GM18868 (cell line): ENCODE results near the gene SEC63.
"Not testable (repeated sequence)": the region's sequence is repeated elsewhere in the genome, so short reads cannot be mapped to it uniquely, and the experiment has no call there.

ENCODE experiments used
- ATAC-seq: cut with Tn5 transposase; IDR thresholded peaks from one replicate; pipeline ENCODE4 v1.9.1; 2021; ENCODE audit warnings: mild to moderate bottlenecking, moderate library complexity; ENCODE audit not compliant: unreplicated experiment

SEC63 gene

DNA sequence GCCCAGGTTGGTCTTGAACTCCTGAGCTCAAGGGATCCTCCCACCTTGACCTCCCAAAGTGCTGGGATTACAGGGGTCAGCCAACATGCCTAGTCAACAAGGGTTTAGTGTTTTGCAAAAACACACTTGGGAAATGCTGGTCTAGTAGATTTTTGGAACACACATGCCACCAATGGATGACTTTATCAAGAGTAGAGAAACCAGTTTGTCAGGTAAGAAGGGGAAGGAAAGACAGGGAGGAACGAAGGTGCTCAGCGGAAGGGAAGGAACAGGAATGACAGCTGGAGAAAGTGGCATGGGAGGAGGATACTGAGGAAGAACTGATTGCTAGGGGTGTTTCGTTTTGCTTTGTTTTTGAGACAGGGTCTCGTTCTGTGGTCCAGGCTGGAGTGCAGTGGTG lies 15.6 kb upstream of the SEC63 start:
- ATAC-seq = no peak

DNA sequence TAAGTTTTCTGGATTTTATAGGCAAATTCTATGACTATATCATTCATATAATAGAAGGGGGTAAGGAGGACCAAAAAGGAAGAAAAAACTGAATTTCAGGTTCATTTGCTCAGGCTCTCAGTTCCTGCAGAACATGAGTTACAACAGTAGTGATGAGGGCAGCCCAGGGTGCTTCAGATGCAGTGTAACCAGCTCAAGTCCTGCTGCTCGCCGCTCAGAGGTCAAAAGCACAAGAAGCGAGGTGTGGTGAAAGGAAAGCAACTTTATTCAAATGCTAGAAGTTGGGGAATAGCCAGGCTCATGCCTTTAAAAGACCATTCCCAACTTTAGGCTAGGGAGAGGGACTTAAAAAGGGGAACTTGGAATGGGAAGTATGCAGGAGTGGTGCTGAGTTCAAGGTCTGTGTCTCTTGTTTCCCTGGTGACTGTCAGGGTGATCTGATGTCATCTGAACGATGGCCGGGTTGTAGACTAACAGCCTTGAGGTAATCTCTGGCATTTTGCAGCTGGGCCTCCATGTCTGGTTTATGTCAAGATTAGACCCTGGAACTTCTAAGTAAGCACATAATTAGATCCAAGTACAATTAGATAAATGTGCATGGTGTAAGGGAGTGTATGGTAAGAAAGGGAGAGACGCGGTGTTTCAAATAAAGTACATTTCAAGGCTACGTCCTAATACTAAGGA lies 14.5 kb upstream of the SEC63 start:
- ATAC-seq = no peak

DNA sequence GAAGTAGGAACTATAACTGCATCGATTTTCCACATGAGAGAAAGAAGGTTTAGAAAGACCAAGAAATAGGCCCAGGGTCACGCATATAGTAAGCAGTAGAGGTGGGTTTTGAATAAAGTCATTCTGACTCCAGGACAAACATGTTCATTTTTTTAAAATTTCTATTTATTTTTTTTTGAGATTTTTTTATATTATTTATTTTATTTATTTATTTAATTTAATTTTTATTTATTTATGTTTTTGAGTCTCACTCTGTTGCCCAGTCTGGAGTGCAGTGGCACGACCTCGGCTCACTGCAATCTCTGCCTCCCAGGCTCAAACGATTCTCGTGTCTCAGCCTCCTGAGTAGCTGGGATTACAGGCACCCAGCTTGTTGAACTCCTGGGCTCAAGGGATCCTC lies 13.2 kb upstream of the SEC63 start:
- no peak for ATAC-seq

DNA sequence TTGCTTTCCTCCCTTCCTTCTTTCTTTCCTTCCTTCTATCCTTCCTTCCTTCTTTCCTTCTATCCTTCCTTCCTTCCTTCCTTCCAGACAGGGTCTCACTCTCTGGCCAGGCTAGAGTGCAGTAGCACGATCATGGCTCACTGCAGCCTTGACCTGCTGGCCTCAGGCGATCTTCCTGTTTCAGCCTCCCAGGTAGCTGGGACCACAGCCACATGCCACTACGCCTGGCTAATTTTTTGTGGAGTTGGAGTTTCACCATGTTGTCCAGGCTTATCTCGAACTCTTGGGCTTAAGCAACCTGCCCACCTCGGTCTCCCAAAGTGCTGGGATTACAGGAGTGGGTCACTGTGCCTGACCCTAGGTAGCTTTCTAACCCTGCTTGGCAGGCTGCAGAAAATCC lies 12.2 kb upstream of the SEC63 start:
- no peak for ATAC-seq

DNA sequence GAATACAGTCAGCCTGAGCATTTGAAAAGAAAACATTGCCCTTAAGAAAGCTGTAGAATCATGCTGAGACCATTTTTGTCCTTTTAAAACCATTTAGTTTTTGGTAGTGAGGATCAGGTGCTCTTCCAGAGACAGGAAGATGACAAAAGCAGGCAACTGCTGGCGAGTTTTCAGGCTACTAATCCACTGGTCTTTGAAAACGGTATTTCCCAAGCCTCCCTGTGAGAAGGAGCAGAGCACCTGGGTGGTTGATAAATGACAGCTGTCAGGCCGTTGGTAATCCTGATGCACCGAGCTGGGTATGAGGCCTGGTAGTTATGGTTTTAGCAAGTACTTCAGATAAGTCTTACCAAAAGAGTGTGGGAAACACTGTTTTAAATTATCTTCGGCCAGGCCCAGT lies 10.1 kb upstream of the SEC63 start:
- no peak for ATAC-seq

DNA sequence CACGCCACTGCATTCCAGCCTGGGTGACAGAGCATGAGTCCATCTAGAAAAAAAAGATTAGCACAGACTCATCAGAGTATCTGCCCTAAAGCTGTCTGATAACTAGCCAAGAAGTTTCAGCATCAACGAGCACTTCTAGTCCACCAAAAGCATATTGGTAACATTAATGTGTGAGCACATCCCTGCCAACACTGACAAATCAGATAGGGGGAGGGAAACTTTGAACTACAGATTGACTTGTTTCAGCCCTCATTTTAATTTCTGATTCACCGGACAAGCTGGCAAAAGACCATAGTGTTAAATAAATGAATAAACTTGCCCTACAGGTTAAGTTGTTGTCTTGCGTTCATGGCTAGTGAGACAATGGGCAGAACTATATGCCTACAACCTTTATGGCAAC lies 7.7 kb upstream of the SEC63 start:
- no peak for ATAC-seq

DNA sequence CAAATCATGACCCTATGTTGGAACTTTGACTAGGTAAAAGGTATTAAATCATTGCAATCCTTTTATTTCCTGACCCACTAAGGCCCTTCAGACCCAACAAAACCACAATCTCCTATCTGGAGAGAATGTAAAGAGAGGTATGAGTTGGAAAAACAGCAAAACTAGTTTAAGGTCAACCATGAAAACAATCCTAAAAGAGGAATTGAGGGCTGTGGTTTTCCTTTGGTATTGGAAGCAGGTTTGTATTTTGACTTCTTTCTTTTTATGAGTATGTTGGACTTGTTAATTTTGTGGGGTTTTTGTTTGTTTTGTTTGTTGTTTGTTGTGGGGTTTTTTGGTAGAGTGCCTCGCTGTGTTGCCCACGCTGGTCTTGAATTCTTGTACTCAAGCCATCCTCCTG lies 4.7 kb upstream of the SEC63 start:
- no peak for ATAC-seq

DNA sequence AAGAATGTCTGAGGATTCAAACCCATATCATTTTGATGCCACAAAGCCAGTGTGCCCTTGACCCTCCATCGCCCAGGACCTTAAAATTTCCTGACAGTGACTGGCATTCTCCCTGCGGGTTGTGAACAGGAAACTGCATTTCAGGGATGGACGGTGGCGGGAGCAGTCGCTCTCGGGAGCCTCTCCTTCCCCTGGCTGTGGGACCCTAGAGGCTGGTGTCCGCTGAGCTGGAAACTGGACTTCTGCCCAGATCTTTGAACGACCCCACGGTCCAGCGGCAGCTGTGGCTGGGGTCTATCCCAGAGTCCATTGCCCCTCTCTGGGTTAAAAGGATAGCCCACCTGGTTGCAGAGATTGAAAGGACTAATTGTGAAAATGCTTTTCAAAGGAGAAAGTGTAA lies 1.4 kb upstream of the SEC63 start:
- no peak for ATAC-seq

DNA sequence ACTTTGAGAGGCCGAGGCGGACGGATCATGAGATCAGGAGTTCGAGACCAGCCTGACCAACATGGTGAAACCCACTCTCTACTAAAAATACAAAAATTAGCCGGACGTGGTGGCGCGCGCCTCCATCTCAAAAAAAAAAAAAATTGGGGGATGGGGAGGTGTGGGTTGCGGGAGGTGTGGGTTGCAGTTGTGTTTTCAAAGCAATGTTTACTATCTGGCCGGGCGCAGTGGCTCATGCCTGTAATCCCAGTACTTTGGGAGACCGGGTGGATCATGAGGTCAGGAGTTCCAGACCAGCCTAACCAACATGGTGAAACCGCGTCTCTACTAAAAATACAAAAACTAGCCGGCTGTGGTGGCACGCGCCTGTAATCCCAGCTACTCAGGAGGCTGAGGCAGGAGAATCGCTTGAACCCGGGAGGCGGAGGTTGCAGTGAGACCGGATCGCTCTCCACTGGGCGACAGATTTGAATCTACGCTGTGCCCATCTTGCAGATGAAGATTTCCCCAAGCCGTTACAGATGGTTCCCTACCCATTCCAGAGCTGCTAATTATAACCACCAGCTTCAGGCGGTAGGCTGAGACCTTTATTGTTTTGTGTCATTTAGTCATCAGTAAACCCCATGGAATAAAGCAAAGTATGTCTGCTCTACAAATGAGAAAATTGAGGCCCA lies 818 bp upstream of the SEC63 start:
- not testable (repeated sequence) for ATAC-seq

DNA sequence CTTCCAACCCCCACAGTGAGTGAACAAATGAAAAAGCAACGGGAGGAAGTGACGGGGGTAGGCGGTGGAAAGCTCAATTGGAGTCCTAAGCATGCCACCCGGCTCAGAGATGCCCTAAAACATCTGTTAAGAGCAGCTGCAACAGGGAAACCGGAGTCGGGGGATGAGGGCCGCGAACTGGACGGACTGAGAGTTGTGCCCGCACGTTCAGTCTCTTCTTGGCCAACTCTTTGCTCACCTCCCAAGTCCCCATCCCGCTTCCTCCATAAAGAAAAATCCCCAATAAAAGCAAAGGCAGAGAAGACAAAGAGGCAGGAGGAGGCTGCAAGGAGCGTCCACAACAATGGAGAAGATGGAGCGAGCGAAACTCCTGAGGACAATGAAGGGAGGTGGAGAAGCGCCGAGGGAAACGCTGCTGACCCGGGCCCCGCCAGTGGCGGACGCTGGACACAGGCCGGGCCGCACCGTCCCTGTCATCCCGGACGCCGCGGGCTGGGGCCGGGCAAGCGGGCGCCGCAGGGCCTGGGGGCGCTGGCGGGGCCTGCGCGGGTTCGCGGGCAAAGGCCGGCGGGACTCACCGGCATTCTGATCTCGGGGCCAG lies 600 bp downstream of the SEC63 start:
- ATAC-seq = peak; percentile 41

DNA sequence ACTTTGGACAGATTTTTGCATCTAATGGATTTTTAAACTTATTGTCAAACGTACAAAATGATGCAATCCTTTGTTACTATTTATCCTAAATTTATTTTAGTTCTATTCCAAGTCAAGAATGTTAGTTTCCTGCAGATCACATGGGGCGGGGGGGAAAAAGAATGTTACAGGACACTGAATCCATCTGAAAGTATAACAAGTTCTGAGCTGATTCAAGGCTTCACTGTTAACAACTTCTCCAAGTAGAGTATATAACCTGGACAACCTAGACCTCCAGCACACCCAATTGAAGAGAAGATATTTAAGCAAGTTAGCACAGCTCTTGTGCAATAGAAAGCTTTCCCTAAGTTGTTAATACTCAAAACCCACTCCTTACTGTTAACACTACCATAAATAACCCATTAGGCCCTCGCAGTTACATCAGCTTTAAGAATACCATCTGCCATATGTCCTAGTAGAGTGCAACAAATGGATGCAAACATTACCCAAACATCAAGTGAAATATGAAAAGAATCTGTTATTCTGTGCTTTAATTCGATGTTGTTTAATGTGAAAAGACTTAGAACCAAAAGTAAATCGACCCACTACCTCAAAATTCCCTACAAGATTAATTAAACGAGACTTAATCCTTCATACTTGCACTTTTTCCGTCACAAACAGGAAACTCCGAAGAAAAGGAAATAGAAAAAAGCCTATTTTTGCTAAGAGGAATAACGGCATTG lies 1.3 kb downstream of the SEC63 start:
- no peak for ATAC-seq

DNA sequence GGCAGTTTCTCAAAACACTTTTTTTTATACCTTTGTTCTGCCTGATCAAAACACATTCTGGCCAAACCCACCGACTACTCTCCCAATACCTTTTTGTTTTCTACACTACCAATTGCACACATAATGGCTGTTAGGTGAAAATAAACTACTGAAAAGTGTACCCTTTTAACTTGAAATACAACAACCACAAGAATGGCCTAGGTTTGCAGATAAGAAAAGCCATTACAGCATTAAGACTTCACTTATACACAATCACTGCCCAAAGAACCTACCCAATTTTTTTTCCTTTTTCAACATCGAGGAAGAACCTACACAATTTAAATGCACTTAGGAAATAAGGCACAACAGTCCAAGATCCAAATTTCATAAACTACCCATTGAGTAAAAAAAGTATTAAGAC lies 1.8 kb downstream of the SEC63 start:
- no peak for ATAC-seq

DNA sequence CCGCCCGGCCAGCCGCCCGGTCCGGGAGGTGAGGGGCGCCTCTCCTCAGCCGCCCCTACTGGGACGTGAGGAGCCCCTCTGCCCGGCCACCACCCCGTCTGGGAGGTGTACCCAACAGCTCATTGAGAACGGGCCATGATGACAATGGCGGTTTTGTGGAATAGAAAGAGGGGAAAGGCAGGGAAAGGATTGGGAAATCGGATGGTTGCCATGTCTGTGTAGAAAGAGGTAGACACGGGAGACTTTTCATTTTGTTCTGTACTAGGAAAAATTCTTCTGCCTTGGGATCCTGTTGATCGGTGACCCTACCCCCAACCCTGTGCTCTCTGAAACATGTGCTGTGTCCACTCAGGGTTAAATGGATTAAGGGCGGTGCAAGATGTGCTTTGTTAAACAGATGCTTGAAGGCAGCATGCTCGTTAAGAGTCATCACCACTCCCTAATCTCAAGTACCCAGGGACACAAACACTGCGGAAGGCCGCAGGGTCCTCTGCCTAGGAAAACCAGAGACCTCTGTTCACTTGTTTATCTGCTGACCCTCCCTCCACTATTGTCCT lies 4.1 kb downstream of the SEC63 start:
- not testable (repeated sequence) for ATAC-seq

DNA sequence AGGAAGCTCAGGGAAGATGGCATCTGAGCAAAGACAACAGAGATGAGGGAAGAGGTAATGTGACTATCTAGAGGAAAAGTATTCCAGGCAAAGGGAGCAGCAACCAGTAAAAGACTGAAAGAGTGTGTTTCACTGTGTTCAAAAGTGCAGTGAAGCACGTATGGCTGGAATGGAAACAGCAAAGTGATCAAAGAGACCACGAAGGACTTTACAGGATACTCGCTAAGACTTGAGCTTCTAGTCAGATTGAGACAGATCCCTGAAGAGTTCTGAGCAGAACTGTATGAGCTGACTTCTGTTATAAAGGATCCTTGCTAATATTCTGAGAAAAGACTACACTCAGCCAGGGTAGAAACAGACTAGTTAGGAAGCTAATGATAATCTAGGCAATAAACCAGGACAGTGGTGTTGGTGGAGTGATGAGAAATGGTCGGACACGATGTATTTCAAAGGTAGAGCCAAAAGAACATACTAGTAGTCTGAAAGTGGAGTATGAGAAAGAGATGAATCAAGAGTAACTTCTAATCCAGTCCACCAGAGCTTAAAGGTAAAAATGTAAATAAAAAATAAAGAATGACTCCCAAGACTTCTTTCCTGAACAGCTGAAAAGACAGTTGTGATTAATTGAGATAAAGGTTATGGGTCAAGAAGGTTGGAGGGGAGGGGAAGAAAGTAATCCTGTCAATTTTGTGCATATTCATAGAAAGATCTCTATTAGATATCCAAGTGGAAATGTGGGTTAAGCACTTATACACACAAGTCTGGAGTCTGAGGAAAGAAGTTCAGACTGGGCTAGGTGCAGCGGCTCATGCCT lies 14.2 kb downstream of the SEC63 start:
- no peak for ATAC-seq

DNA sequence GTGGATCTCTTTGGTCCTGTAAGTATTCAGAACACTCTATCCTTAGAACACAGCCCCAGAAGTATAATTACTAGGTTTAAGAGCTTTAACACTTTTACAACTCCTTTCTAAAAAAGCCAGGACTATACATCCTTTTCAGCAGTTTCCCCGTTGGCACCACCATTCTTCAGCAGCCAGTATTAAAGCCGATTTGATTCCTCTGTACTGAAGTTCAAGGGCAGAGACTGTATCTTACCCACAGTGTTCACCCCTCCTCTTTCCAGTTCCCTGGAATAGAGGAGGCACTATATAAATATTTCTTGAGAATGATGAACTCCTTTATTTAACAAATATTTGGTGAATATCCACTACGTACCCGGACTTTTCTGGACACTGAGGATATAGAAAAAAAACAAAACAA lies 15.9 kb downstream of the SEC63 start:
- no peak for ATAC-seq

DNA sequence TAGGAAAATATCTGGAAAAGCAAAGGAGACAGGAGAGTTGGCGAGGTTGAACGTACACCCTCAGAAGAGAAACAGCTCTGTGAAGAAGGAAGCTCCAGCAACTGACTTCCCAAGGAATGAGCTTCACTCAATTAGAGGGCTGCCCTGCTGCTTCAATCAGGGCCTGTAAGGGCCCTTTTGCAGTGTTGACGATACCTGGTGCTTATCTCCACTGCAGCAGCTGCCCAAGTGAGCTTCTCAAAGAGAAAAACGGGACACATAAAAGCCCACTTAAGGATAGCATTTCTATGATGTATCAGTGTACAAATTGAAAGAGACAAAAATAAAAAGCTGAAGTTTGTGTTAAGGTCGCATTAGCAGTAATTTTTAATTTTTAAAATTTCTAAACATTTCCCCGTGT lies 16.4 kb downstream of the SEC63 start:
- ATAC-seq = no peak

DNA sequence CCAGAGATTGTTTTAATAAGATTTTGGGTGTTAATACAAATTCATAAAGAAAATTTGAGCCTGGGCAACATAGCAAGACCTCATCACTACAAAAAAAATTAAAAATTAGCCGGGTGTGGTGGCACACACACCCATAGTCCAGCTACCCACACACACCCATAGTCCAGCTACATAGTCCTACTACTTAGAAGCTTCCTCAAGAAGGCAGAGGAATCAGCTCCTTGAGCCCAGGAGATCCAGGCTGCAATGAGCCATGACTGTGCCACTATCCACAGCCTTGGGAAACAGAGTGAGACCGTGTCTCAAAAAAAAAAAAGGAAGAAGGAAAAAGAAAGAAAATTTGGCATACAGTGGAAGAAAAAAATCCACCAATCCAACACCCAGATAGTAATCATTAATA lies 16.8 kb downstream of the SEC63 start:
- no peak for ATAC-seq

DNA sequence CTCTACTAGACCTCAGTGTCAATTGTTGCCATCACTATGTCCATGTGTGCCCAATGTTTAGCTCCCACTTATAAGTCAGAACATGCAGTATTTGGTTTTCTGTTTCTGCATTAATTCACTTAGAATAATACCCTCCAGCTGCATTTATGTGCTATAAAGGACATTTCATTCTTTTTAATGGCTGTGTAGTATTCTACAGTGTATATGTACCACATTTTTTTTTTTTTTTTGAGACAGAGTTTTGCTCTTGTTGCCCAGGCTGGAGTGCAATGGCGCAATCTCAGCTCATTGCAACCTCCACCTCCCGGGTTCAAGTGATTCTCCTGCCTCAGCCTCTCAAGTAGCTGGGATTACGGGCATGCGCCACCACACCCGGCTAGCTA lies 21.1 kb downstream of the SEC63 start:
- ATAC-seq = not testable (repeated sequence)

DNA sequence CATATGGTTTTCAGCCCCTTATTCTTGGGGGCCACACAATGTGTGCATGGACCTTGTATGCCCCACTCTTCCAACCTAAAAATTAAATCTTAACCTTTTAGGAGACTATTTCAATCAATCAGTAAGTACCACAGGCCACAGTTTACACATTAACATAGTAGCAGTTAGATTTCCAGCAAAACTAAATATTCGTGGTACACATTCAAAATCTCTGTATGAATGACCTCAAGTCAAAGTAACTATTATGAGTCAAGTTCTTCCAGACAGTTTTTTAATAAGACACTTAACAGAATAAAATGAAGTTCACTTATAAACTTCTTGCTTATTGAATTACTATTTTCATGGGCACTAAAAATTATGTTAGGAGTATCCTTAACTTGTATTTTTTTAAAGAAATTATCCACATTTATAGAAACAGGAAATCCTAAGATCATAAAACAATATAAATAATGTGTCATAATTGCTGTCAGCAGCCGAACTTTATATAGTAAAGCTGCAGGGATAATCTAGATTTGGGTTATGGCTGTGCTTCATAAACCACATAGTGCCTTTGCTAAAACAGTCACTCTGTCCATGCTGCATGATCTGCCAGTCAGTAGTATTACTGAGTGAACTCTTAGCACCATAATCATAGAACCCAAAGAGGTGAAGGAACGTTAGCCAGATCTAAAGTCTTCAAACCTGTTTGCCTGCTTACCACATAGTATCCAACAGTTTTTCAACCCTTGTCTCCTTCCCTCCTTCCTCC lies 21.7 kb downstream of the SEC63 start:
- no peak for ATAC-seq

DNA sequence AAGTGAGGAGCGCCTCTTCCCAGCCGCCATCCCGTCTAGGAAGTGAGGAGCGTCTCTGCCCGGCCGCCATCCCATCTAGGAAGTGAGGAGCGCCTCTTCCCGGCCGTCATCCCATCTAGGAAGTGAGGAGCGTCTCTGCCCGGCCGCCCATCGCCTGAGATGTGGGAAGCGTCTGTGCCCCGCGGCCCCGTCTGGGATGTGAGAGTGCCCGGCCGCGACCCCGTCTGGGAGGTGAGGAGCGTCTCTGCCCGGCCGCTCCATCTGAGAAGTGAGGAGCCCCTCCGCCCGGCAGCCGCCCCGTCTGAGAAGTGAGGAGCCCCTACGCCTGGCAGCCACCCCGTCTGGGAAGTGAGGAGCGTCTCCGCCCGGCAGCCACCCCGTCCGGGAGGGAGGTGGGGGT lies 23.8 kb downstream of the SEC63 start:
- not testable (repeated sequence) for ATAC-seq
